Midbrain (tissue), 1 donor: ENCODE measurements around the gene PHACTR1.

Source experiments
- DNase-seq: peaks from one replicate; lab custom pipeline; 2025; lab: John Stamatoyannopoulos, UW

PHACTR1 gene

DNA sequence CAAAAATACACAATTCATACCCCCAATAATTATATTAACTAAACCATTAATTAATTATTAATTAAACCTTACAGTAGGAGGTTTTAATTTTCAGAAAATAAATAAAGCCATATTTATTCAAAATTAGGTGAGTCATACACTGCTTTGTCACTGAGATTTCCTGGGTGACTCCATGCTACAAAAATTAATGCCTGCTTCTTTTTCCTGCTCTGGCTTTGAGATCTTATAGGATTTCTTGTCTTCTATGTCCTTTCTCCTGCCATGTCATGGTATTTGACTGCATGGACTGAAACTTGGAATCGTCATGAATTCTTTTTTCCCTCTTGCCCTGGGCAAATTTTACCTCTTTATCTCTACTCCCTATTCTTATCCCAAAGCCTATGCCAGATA lies 133.2 kb downstream of the PHACTR1 start:
- no peak for DNase-seq

DNA sequence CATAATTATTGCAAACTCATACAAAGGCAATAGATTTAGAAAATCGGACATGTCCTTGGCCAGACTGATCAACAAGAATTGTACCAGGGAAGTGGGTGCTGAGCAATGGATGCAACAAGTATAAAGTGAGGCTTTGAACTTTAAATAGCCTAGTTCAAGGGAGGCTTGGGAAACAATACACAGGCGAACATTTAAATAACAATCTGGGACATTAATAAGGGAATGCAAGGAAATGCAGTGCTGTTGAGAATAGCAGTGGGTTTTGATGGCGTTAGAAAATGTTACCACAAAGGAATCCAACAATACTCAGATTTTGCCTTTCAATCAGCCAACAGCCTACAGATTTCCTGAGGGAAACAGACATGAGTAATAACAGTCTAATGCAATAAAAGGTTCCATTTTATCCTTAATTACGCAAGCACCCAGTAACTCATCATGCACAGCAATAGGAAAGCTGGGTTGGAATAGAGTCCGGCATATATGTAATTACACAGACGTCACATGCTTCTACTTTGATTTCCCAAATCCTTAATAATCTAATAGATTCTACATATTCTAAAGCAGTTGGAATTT lies 134.6 kb downstream of the PHACTR1 start:
- no peak for DNase-seq

GRCh38 chr6:12861603-12862002 lies 145.0 kb downstream of the PHACTR1 start:
- no peak for DNase-seq

GRCh38 chr6:12865117-12865516 lies 148.6 kb downstream of the PHACTR1 start:
- no peak for DNase-seq

DNA sequence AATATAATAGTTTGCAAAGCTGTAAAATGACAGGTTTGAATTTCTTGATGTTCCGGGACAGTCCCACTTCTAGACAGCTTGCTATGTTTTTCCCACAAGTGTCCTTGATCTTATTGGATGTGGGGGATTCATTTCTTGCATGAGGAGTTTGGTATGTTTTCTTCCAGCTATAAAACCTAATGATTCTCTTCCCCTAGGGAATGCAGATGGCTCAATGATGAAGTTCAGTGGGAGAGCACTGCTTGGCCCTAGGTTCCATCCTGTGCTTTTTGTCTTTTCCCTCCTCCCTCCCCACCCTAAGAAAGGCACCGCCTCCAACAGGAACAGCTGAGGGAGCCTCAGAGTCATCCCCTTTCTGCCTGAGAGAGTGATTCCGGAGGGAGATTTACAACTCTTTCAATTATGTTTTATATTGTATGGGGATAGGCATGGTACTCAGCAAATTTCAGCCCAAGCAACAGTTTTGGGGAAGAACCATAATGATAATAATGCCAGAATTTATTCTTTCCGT lies 149.2 kb downstream of the PHACTR1 start:
- DNase-seq: no peak

GRCh38 chr6:12866422-12867029 lies 150.0 kb downstream of the PHACTR1 start:
- no peak for DNase-seq

GRCh38 chr6:12869816-12870432 lies 153.4 kb downstream of the PHACTR1 start:
- no peak for DNase-seq

GRCh38 chr6:12873691-12874090 lies 157.1 kb downstream of the PHACTR1 start:
- no peak for DNase-seq

- no peak for DNase-seq
Observed at GRCh38 chr6:12875051-12875450, 158.5 kb downstream of the PHACTR1 start.

DNA sequence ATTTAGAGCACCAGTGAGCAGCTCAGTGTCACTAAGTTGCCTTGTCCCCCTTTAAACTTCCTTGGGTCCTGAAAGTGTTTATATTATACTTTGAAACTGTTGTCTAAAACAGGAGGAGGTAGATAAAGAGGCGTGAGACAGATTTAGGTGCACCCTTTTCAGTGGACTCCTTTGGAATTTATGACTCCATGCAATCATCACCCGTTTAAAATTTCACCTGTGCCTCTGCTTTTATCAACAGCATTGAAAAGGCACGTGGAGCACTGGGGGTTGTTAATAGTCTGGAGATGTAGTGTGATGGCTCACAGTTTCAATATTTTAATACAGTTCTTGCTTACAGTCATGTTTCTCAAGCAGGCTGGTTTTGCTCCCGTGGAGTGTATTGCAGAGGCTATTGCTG lies 162.2 kb downstream of the PHACTR1 start:
- DNase-seq: no peak

DNA sequence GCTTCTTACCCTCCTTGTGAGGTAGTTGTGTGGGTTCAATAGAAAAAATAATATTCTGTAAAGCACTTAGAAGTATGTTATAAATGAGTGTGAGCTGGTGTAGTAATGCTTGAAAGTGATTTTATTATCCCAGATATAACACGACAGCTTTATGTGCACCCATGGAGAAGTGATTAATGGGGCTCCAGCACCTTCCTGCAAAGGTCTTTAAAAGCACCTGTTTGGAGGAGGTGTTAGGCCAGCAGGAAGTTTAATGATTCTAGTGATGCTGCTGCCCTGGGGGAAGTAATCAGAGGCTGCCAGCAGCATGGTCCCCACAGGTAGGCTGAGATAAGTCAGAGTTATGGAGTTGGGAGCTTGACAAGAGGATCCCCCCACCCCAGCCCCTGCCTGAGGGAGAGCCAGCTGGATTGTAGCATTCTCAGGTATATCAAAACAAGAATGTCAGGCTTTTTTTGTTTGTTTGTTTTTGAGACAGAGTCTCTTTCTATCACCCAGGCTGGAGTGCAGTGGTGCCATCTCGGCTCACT lies 166.3 kb downstream of the PHACTR1 start:
- DNase-seq: no peak

DNA sequence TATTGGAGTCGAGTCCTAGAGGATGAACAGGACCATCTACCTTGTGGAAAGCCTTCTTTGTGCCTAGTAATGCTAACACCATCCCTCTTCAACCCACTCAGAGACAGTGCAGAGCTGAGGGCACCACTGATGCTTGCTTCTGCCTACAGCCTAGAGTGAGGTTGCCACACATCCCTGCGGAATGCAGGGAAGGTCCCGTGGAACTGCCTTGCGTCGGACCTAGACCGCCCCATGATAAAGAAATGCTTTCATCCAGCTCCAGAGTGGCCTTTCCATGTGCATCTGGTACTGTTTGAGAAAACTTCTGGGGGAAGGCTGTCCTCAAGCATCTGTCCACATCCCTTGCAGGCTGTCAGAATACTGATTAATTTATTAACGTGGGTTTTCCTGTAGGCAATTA lies 168.4 kb downstream of the PHACTR1 start:
- DNase-seq: no peak

GRCh38 chr6:12886961-12887775 lies 170.6 kb downstream of the PHACTR1 start:
- DNase-seq: peak; percentile 5

- no peak for DNase-seq
Observed at GRCh38 chr6:12890171-12890790, 173.7 kb downstream of the PHACTR1 start.

DNA sequence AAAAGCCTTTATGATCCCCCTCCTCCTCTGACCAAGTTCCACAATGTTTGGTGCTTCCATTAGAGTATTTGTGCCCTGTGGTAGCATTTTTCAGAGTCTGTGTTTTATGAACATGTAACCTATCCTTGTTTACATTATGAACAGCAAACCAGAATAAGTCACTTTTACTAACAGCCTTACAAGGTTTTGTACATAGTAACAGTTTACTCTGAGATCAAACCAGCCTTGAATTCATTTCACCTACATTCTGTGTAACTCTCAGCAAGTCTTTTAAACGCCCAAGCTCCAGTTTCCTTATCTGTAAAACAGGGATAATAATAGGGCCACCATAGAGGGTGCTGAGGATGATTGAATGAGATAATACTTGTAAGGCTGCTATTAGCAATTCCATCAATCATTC lies 175.0 kb downstream of the PHACTR1 start:
- DNase-seq: no peak

DNA sequence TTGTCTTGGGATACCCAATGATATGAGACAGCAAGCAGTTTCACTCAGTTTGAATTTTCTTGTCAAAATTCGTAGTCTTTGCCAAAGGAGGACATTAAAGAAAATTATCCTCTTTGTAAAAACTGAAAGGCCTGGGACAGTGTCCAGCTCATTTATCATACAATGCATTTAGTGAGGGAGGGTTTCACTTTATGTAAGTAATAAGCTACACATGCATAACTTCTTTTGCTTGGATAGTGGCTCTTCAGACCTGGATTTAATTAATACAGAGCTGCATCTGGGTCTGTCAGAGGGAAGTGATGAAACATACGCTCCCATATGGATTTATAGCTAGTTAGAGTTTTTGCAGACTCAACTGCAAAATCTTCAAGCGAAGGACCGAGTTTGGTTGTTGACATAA lies 175.6 kb downstream of the PHACTR1 start:
- no peak for DNase-seq

DNA sequence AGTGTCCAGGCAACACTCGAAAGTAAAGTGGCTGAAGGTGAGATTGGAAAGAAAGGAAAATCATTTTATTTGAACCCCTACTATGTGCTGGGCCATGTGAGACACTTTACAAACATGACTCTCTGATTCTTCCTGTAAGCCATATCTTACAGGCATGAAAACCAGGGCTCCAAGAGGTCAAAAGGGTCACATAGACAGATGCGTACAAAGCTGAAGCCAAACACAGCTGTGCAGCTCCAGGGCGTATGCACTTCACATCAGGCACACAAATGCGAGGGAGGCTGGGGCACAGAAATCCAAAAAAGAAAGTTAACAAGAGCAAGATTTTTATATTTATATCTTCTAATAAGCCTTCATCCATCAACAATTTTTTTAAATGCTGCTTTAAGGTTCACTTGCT lies 176.5 kb downstream of the PHACTR1 start:
- no peak for DNase-seq

DNA sequence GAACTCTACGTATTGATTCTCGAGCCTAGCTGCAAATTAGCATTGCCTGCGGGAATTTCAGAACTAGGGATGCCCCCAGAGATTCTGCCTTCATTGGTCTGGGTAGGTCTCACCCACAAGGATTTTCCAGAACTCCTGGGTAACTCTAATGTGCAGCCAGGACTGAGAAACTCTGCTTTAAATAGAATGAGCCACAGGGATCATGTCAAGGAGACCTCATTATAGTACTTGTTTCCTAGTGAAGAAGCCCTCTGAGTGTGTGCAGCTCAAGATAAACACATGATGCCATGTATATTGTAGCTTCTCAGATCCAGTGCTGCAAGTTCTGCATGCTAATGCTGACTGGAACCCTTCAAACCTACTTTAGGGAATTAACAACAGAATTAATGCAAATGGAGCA lies 179.2 kb downstream of the PHACTR1 start:
- DNase-seq: no peak

DNA sequence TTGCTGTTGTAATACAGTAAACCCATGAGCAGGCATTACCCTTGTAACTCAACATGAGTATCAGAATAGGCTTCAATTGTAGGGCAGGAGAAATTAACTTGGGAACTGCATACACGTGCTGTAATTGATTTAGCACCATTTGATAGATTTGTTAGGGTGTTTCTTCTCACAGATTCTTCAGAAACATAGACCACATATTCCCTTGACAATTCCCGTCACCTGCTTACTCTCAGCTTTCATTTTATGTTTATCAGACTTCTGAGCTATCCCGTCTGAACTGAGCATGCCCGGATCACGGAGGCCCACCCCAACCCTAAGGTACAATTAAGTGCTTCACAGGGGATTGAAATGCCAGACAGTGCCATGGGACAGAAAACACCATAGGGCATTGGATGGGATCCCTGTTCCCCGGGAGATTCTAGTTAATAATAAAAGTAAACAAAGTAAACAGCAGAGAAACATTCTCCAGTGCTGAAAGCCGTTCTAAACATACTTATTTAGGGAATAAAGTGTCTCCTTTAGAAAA lies 179.7 kb downstream of the PHACTR1 start:
- no peak for DNase-seq

- no peak for DNase-seq
Observed at GRCh38 chr6:12898603-12899002, 182.0 kb downstream of the PHACTR1 start.

DNA sequence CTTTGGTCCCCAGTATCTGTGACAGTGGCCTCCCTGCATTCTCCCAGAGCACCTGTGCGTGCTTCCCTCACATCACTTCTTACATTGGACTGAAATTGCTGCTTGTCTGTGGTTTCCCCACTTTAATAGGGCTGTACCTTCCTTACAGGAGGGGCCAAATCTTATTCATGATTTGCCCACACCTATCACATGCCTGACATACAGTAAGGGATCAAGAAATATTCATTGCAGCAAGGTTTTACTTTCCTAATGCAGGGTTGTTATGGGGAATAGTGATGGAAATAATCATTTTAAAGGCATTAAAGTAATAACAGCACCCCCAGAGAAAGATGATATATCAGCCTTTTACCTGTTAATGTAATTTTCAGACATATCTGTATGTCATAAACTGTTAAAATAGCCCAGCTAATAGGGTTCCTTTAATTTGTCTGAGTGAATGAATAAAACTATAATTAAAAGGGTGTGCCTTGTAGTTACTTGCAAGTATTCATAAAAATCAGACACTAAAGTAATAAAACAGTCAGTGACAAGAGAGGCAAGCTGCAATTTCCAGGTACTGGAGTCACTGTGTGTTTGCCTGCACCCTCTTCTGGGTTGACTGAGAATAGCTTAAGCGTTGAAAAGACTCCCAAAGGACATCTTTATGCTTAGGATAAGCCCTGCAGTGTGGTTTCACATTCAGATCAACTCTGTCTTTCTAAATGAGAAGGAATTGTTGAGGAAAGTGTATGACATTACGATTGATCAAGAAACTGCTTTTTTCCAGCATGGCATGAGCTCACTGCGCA lies 182.7 kb downstream of the PHACTR1 start:
- no peak for DNase-seq
